ENCODE results near the gene PFAS.
A peak's percentile ranks its signal among the peaks of the same experiment; 100 is the strongest.
"Not testable (repeated sequence)": the region's sequence is repeated elsewhere in the genome, so short reads cannot be mapped to it uniquely, and the experiment has no call there.

PFAS gene

DNA sequence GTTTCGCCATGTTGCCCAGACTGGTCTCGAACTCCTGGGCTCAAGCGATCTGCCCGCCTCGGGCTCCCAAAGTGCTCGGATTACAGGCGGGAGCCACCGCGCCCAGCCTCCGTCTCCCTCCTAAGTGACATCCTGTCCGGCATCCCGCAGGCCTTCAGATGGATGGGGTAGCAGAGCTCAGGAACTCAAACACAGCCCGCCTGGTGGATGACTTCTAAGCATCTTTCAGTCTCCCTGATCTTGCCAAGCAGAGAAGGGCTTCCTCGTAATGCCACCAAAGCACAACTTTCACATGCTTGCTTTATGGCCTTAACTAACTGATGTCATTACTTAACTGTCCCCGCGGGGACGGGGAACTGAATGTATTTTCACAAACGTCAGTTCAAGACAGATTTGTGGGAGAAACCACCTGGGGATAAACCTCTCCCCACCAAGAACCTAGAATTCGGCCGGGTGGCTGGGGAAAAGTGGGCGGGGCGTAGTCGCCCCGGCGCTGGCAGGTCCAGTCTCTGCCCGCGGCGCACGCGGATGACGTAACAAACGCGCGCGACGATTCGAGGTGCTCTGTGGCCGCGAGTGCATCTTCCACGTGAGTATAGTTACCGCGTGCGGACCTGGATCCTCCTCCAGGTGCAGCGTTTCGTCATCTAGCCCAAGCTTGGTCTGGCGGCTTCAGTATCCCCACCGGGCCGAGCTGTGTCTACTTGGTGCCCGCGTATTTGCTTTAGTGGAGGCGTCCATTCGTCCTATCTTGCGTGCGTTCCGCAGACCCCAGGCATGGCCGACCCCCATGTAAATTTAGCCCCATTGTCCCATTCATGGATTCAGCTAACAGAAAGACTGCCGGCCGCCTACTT, at the start of gene PFAS:
TSS of gene PFAS (plus strand) at position 539 of the 857 bp plus-strand sequence. CDS start 4,649 bp downstream, outside the sequence.
- peak; percentile 98 for DNase-seq

DNA sequence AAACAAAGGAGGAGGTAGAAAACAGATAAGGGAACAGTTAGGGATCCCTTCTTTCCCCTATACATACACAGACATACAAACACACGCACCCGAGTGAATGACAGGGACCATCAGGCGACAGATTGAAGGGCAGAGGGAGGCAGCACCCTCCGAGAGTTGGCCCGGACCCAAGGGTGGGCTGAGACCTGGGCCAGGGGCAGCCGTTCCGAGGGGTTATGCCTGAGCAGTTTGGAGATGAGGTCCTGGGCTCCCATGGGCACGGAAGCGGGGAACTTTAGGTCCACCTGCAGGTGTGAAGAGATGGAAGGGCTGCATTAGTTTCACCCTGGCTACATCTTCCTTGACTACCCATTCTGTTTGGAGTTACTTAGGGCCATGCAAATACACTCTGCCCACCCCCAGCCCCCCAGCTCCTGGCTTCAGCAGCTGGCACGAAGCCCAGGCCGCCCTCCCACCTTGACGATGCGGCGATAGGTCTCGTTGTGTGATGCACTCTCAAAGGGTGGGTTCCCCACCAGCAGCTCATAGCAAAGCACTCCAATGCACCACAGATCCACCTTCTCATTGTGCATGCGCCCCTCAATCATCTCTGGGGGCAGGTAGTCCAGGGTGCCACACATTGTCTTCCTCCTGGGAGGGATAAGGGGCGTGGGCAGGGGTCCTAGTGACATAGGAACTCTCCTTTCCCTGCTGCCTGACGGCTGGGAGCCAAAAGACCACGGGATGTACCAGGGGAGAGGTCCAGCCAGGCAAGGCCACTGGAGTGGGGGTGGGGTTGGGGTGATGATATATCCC, 44.1 kb upstream of the PFAS start:
- DNase-seq, result no peak

- no peak for DNase-seq
Observed at GRCh38 chr17:8206536-8206935, 42.6 kb upstream of the PFAS start.

DNA sequence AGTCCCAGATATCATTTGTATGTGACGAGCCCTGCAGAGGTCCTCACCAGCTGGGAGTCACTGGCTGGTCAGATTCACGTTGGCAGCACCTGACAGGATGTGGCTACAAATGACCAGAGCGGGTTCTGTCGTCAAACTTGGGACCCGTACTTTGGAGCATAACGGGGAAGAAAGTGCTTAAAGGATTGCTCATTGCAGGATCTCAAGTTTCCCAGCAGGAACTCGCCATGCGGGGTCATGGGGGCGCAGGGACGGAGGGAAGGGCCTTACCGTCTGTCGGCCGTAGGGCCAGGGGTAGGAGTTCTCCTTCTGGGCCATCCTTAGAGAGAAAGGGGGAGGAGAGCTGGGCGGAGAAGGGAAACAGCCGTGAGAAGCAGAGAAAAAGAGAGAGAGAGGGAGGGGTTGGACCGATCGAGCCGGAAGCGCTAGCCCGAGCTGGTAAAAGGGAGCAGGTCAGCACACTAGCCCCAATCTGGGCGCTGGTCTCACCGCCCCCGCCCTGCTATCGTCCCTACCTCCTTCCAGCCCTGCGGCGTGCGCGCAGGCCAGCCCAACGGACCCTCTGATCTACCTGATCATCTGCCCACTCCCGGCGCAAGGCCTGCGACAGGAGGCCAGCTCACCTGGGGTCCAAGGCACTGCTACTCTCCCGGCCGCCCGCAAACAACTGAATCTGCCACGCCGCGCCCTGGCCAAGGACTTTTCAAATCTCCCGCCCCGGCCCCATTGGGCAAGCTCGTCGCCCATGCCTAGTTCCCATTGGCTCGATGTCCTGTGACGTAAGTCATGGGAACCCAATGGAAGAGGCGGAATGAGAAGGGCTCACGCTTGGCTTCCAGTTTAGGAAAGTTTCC, 39.0 kb upstream of the PFAS start, which contains the start of gene AURKB:
TSS of gene AURKB (minus strand) at position 669 of the 854 bp plus-strand sequence. CDS start at position 318, 351 bp downstream.
- peak; percentile 96 for DNase-seq

- peak; percentile 46 for DNase-seq
Observed at GRCh38 chr17:8210761-8211458, 38.2 kb upstream of the PFAS start.

- DNase-seq, result no peak
Observed at GRCh38 chr17:8212312-8213180, 36.5 kb upstream of the PFAS start.

- DNase-seq, result not testable (repeated sequence)
Observed at GRCh38 chr17:8214000-8214399, 35.1 kb upstream of the PFAS start.

DNA sequence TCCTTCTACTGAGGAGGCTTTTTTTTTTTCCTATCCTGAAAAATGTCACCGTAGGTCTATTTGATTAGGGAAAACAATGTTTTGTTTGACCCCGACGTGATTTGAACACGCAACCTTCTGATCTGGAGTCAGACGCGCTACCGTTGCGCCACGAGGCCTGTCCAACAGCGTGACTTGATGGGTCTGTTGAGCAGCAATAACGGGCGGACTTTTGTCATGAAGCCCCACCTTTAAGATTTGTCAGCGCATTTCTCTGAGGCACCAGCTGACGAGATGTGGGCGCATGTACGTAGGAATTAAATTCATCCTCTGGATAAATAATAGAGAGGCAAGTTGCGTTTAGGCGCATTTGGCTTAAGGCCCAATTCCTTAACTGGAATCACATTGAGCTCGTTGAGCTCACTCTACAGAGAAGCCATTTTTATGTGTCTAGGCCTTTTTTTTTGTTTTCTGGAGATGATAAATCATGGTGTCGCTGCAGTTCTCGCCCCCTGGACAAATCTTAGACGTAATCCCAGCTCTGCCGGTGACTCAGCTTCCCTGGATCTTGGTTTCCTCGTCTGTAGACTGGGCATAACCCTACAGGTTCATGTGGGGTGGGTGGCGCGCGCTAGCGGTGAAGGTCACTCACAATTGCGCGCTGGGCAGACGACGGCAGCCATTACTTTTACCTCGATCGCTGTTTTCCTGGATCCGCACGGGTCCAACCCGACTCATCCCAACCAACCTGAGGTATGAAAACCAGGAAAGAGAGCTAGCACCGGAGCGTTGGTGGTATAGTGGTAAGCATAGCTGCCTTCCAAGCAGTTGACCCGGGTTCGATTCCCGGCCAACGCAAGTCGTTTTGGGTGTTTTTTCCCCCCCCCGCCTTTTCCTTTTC, 28.1 kb upstream of the PFAS start:
- DNase-seq, result peak; percentile 96

- peak; percentile 92 for DNase-seq
Observed at GRCh38 chr17:8221663-8222379, 27.3 kb upstream of the PFAS start.

- no peak for DNase-seq
Observed at GRCh38 chr17:8222380-8222629, 26.8 kb upstream of the PFAS start.

DNA sequence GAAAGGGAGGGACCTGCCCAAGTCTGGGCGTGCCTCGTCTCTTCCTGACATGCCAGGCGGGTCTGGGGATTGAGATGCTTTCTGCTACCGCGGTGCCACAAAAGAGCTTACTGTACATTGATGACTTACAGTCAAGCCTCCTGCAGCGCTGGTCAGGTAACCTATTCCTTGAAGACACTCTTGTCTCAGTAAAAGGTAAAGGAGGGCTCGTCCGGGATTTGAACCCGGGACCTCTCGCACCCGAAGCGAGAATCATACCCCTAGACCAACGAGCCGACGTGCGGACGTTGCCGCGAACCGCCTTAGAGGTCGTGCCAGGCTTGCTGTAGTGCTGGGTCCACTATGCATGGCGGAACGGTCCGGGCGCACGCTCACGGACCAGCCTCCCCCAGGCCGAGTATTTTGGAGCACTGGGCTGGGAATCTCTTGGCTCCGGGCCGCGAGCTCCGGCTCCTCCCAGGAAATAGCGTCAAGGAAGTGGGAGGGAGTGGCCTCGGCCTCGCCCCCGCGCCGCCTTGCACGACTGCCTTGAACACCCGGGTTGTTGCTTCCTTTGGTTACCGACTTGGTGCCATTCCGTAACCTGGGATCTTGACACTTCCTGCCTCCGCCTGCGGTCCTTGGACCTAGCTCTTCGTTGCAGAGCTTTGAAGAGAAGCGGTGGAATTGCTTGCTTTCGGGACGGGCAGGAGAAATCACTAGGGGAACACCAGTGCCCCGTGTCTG, 26.3 kb upstream of the PFAS start:
- DNase-seq, result peak; percentile 95

GRCh38 chr17:8223356-8224126, 25.5 kb upstream of the PFAS start:
- peak; percentile 71 for DNase-seq

DNA sequence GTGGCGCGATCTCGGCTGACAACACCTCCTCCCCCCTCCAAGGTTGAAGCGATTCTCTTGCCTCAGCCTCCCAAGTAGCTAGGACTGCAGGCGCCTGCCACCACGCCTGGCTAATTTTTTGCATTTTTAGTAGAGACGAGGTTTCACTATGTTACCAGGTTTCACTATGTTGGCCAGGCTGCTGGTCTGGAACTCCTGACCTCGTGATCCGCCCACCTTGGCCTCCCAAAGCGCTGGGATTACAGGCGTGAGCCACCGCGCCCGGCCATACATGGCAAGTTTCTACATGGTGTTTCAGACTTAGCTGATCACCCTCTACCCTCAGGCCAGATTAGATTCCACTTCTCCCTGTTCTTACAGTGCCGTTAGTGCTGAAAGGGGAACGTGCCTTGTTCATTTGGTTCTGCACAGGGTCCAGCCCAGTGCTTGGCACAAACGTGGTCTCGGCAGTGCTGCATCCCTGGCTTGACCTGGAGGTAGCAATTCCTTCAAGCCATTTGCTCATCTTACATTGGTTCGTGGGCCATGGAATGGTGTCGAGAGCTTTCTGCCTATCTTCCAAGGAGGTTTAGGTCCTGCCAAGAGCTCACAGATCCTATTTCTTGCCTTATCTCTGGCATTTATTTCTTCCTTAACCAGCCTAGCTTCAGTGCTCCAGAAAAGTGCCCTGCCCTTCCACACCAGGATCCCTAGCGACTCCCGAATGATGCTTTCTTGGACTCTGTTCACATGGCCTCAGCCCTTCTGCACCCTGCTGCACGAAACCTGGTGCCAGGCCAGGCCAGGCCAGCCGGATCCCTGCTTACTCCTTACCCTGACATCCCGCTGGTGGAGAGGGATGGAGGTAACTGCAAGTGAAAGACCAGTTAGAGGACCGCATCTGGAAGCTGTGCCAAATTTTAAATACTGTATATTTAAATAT, 23.9 kb upstream of the PFAS start:
- no peak for DNase-seq

DNA sequence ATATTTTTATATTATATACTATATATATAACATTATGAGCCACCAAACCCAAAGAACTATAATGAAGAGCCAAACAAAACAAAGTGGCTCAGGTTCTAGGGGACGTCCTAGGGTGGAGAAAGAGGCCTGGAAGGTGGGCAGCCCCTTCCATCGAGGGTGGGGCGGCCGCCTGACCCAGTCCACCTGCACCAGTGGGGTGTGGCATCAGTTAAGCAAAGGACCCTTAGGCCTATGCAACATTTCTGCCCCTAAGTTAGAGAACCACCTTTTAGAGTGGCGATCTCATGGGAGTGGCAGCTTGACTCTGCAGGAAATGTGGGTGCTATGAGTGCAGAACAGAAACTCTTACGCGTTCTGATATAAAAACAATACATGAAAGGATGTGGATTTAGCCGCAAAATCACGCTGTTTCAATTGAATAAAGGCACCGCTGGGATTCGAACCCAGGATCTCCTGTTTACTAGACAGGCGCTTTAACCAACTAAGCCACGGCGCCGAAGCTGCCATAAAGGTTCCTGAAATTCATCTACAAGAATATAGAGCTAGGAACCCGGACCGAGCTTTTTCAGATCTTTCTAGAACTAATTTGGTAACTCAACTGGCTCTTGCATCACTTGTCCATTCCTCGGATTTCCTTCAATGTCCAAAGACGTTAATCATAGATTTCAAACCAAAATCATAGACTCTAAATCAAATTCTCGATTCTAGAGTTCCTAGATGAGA, 23.1 kb upstream of the PFAS start:
- peak; percentile 91 for DNase-seq

DNA sequence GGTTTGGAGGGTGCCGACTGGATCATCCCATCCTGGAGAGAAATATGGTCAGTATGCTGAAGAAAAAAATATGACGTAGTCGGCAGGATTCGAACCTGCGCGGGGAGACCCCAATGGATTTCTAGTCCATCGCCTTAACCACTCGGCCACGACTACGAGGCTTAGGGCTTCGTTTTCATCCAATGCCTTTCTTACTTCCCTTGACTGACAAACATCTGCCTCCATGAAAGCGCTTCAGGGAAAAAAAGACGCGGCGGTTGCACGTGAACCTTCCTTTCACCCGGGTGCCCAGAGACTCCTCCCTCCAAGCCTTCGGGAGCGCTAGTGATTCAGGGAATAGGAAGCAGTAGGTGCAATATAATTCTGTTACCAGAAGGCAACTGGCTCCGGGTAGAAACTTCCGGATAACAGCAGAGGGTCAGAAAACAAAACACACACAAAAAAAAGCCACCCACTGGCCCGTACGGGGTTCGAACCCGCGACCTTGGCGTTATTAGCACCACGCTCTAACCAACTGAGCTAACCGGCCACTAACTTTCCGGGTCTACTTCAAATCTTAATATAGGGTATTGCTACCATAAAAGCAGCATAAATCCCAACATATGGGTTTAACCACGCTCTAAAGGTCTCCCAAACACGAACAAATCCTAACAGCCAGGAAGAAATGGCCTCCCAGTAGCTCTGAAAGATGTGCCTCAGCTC, 22.4 kb upstream of the PFAS start:
- peak; percentile 79 for DNase-seq

- no peak for DNase-seq
Observed at GRCh38 chr17:8227238-8227581, 21.9 kb upstream of the PFAS start.
